ENCODE data around the gene SLC36A1.

The SLC36A1 gene

DNA sequence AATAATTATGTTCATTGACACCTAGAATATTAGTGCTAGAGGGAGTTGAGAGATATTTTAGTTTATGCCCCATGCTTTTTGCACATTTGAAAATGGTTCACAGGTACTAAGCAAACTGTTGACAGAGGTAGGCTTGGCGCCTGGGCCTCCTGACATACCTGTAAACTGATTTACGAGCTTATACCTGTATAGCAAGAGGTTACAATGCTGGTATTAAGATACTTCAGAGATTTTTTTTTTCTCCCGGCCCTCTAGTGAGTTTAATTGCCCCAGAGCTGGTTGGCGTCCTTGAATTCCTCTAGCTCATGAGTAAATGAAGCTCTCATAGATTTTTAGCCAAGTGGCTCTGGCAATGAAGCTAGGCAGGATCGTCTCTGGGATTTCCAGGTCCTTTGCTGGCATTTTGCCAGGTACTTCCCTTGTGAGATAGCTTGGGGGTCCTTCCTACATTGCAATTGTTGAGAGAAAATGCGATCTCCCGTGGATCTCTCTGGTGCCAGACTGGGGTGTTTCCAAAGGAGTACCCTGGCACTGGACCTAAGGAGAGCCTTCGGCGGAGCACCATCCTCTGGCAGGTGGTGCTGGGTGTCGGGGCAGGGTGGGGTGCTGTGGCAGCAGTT, 9.0 kb downstream of the SLC36A1 start:
- no peak for DNase-seq (ENCODE audit: low read depth)
- TF ChIP-seq CTCF (IDR thresholded peaks at IDR 0.05; ENCODE audit: low read depth, low read length): no peak
- TF ChIP-seq MAX (IDR thresholded peaks at IDR 0.05; ENCODE audit: low read depth, low read length): no peak
- TF ChIP-seq MYC (IDR thresholded peaks at IDR 0.05; ENCODE audit: low read depth, low read length): no peak
- no peak for TF ChIP-seq POLR2A (IDR thresholded peaks at IDR 0.05; ENCODE audit: extremely low read depth, insufficient read length)
- no peak overlapping the region for H3K4me3 ChIP-seq (ENCODE audit: low read depth, low read length)

- no peak for DNase-seq (ENCODE audit: low read depth)
- no peak overlapping the region for H3K4me3 ChIP-seq (ENCODE audit: low read depth, low read length)
- TF ChIP-seq CTCF (IDR thresholded peaks at IDR 0.05; ENCODE audit: low read depth, low read length) (no peak), POLR2A (IDR thresholded peaks at IDR 0.05; ENCODE audit: extremely low read depth, insufficient read length) (no peak), MAX (IDR thresholded peaks at IDR 0.05; ENCODE audit: low read depth, low read length) (no peak), MYC (IDR thresholded peaks at IDR 0.05; ENCODE audit: low read depth, low read length) (no peak)
Observed at GRCh38 chr5:151458314-151458713, 10.9 kb downstream of the SLC36A1 start.

- DNase-seq (ENCODE audit: low read depth): no peak
- no peak overlapping the region for H3K4me3 ChIP-seq (ENCODE audit: low read depth, low read length)
- no peak for TF ChIP-seq CTCF (IDR thresholded peaks at IDR 0.05; ENCODE audit: low read depth, low read length)
- TF ChIP-seq POLR2A (IDR thresholded peaks at IDR 0.05; ENCODE audit: extremely low read depth, insufficient read length): no peak
- TF ChIP-seq MAX (IDR thresholded peaks at IDR 0.05; ENCODE audit: low read depth, low read length): no peak
- no peak for TF ChIP-seq MYC (IDR thresholded peaks at IDR 0.05; ENCODE audit: low read depth, low read length)
Observed at GRCh38 chr5:151459680-151460324, 12.4 kb downstream of the SLC36A1 start.

DNA sequence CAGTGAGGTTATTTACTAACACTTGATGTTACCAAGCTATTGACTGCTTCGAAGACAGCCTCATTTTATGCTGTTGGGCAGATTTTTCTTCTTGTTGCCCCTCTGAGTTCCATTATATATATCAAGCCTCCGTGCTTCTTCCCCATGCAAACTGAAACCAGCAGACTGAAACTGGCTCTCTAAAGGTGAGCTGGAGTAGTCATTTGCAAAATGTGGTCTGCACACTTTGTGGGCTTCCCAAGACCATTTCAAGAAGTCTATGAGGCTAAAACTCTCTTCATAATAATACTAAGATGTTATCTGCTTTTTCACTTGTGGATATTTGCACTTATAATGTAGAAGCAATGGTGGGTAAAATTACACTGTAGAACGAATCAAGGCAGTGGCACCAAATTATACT, 13.9 kb downstream of the SLC36A1 start:
- TF ChIP-seq CTCF (IDR thresholded peaks at IDR 0.05; ENCODE audit: low read depth, low read length): no peak
- TF ChIP-seq POLR2A (IDR thresholded peaks at IDR 0.05; ENCODE audit: extremely low read depth, insufficient read length): no peak
- no peak for TF ChIP-seq MYC (IDR thresholded peaks at IDR 0.05; ENCODE audit: low read depth, low read length)
- no peak for TF ChIP-seq MAX (IDR thresholded peaks at IDR 0.05; ENCODE audit: low read depth, low read length)
- H3K4me3 ChIP-seq (ENCODE audit: low read depth, low read length): no peak overlapping the region

DNA sequence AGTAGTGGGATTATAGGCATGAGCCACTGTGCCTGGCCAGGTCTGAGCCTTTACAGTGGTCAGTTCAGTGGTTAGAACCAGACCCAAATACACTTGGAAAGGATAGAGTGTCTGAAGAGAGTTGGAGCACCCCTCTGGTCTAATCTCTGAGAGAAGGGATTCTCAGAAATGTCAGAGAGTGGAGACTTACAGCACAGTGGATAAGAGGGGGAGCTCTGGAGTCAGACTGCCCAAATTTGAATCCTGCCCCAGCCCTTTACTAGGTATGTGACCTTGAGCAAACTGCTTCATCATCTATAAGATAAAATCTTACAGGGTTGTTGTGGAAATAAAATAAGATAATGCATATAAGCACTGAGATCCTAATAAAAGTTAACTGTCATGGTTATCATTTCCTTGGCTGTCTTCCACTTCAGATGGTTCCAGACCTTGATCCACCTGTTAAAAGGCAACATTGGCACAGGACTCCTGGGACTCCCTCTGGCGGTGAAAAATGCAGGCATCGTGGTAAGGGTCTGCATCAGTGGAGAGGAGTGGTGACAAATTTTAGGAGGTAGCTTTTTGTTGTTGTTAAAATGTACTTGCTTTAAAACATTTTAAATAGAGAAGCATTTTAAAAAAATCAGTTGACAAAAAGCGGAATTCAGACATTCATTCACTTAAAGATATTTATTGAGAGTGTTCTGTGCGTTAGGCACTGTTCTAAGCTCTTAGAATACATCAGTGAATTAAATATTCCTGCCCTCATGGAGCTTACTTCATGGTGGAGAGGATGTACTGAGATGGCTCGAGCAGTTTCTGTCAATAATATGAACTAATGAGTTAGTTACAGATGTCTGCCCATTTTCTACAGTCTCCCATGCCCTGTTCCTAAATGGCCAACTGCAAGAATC, 16.0 kb downstream of the SLC36A1 start:
- DNase-seq (ENCODE audit: low read depth): no peak
- H3K4me3 ChIP-seq (ENCODE audit: low read depth, low read length): no peak overlapping the region
- TF ChIP-seq CTCF (IDR thresholded peaks at IDR 0.05; ENCODE audit: low read depth, low read length) (no peak), MYC (IDR thresholded peaks at IDR 0.05; ENCODE audit: low read depth, low read length) (no peak), POLR2A (IDR thresholded peaks at IDR 0.05; ENCODE audit: extremely low read depth, insufficient read length) (no peak), MAX (IDR thresholded peaks at IDR 0.05; ENCODE audit: low read depth, low read length) (no peak)

More for the DNA sequence above, 13.9 kb downstream of the SLC36A1 start:
- DNase-seq (ENCODE audit: low read depth): no peak

All from NB4 (cell line).